ENCODE results near the gene ROCK2.

DNA sequence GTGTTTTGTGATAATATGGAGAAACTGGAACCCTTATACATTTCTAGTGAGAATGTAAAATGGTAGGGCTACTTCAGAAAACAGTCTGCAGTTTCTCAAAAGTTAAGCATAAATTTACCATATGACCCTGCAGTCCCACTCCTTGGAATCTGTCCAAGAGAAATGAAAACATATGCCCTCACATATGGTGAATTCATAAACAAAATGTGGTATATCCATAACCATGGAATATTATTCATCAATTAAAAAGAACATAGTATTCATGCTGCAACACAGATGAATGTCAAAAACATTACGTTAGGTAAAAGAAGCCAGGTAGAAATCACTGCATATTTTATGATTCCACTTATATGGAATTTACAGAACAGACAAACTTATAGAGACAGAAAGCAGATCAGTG lies 11.8 kb downstream of the ROCK2 start:
- TF ChIP-seq, protein P1, sequence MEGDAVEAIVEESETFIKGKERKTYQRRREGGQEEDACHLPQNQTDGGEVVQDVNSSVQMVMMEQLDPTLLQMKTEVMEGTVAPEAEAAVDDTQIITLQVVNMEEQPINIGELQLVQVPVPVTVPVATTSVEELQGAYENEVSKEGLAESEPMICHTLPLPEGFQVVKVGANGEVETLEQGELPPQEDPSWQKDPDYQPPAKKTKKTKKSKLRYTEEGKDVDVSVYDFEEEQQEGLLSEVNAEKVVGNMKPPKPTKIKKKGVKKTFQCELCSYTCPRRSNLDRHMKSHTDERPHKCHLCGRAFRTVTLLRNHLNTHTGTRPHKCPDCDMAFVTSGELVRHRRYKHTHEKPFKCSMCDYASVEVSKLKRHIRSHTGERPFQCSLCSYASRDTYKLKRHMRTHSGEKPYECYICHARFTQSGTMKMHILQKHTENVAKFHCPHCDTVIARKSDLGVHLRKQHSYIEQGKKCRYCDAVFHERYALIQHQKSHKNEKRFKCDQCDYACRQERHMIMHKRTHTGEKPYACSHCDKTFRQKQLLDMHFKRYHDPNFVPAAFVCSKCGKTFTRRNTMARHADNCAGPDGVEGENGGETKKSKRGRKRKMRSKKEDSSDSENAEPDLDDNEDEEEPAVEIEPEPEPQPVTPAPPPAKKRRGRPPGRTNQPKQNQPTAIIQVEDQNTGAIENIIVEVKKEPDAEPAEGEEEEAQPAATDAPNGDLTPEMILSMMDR (IDR thresholded peaks at IDR 0.05; ENCODE audit: low read depth, low read length, missing input control) = no peak
- TF ChIP-seq, protein P2, sequence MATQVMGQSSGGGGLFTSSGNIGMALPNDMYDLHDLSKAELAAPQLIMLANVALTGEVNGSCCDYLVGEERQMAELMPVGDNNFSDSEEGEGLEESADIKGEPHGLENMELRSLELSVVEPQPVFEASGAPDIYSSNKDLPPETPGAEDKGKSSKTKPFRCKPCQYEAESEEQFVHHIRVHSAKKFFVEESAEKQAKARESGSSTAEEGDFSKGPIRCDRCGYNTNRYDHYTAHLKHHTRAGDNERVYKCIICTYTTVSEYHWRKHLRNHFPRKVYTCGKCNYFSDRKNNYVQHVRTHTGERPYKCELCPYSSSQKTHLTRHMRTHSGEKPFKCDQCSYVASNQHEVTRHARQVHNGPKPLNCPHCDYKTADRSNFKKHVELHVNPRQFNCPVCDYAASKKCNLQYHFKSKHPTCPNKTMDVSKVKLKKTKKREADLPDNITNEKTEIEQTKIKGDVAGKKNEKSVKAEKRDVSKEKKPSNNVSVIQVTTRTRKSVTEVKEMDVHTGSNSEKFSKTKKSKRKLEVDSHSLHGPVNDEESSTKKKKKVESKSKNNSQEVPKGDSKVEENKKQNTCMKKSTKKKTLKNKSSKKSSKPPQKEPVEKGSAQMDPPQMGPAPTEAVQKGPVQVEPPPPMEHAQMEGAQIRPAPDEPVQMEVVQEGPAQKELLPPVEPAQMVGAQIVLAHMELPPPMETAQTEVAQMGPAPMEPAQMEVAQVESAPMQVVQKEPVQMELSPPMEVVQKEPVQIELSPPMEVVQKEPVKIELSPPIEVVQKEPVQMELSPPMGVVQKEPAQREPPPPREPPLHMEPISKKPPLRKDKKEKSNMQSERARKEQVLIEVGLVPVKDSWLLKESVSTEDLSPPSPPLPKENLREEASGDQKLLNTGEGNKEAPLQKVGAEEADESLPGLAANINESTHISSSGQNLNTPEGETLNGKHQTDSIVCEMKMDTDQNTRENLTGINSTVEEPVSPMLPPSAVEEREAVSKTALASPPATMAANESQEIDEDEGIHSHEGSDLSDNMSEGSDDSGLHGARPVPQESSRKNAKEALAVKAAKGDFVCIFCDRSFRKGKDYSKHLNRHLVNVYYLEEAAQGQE (IDR thresholded peaks at IDR 0.05) = no peak
- TF ChIP-seq, protein P3, sequence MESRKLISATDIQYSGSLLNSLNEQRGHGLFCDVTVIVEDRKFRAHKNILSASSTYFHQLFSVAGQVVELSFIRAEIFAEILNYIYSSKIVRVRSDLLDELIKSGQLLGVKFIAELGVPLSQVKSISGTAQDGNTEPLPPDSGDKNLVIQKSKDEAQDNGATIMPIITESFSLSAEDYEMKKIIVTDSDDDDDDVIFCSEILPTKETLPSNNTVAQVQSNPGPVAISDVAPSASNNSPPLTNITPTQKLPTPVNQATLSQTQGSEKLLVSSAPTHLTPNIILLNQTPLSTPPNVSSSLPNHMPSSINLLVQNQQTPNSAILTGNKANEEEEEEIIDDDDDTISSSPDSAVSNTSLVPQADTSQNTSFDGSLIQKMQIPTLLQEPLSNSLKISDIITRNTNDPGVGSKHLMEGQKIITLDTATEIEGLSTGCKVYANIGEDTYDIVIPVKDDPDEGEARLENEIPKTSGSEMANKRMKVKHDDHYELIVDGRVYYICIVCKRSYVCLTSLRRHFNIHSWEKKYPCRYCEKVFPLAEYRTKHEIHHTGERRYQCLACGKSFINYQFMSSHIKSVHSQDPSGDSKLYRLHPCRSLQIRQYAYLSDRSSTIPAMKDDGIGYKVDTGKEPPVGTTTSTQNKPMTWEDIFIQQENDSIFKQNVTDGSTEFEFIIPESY (IDR thresholded peaks at IDR 0.05) = no peak
- TF ChIP-seq FOXA1 (IDR thresholded peaks at IDR 0.05) = no peak
- TF ChIP-seq GABPA (IDR thresholded peaks at IDR 0.05 in 1 of 2, conservative IDR thresholded peaks at IDR 0.05 in 1 of 2) = no peak
- no peak for TF ChIP-seq TAF1 (conservative IDR thresholded peaks at IDR 0.05)
- no peak for TF ChIP-seq FOXA2 (IDR thresholded peaks at IDR 0.05)
- no peak for TF ChIP-seq EGR1 (IDR thresholded peaks at IDR 0.05; ENCODE audit: low read depth in 2 of 2)
- TF ChIP-seq SP1 (IDR thresholded peaks at IDR 0.05) = no peak
- TF ChIP-seq, protein P4, sequence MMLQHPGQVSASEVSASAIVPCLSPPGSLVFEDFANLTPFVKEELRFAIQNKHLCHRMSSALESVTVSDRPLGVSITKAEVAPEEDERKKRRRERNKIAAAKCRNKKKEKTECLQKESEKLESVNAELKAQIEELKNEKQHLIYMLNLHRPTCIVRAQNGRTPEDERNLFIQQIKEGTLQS (IDR thresholded peaks at IDR 0.05) = no peak
- no peak for TF ChIP-seq RXRA (IDR thresholded peaks at IDR 0.05)
- TF ChIP-seq RAD21 (IDR thresholded peaks at IDR 0.05) = no peak
- TF ChIP-seq HNF4G (IDR thresholded peaks at IDR 0.05) = no peak
- TF ChIP-seq YY1 (IDR thresholded peaks at IDR 0.05) = no peak
